ENCODE measurements around the gene DHRS3. TPM values are rescaled to one million over a fixed set of nuclear protein-coding genes. Genes with fewer than 3 reads are reported as not detected.
"Not testable (repeated sequence)": the region's sequence is repeated elsewhere in the genome, so short reads cannot be mapped to it uniquely, and the experiment has no call there.

DHRS3 gene

DNA sequence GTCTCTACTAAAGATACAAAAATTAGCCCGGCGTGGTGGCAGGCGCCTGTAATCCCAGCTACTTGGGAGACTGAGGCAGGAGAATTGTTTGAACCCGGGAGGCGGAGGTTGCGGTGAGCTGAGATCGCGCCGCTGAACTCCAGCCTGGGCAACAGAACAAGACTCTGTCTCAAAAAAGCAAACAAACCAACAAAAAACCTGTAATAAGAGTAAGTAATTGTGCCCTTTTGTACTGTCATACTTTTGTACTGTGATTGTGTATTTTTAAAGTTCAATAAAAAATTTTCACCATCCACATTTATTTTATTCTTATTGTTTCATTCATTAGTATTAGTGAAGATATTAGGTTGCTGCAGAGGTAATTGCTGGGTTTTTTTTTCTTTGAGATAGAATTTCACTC lies 95.2 kb downstream of the DHRS3 start:
- H3K9me3 ChIP-seq (replicated peaks; ENCODE audit: low read length); H3K36me3 ChIP-seq (ENCODE audit: insufficient read depth, low read length); H3K9ac ChIP-seq (ENCODE audit: low read depth, low read length); H3K4me1 ChIP-seq (ENCODE audit: control insufficient read depth, insufficient read depth, low read length); H3K4me3 ChIP-seq (ENCODE audit: low read length); H3K4me2 ChIP-seq (ENCODE audit: low read length): not testable (repeated sequence)
- H3K27me3 ChIP-seq (ENCODE audit: control insufficient read depth, insufficient read depth, low read length), result peaks cover 13% of the 10 kb centered on the region

DNA sequence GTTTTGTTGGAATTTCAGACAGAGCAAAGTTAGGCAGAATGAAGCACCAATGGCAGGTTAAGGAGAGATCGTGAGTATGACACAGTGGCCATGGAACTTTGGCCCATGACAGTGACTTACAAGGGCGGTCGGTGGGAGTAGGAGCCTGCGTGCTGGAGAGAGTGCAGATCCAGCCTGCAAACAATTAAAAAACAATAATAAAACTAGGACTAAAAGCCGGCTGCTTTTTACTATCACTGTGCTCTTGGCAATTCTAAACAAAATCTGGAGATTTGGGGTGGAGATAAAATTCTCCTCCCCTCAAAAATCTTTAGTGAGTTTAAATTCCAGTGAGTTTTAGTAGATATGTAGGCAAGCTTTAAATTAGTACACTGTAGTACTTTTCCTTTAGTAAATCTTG lies 96.9 kb downstream of the DHRS3 start:
- no peaks in the 10 kb centered on the region for H3K9me3 ChIP-seq (replicated peaks; ENCODE audit: low read length)
- H3K4me2 ChIP-seq (ENCODE audit: low read length), result no peak overlapping the region
- H3K27me3 ChIP-seq (ENCODE audit: control insufficient read depth, insufficient read depth, low read length), result peaks cover 13% of the 10 kb centered on the region
- no peak overlapping the region for H3K4me3 ChIP-seq (ENCODE audit: low read length)
- no peaks in the 10 kb centered on the region for H3K36me3 ChIP-seq (ENCODE audit: insufficient read depth, low read length)
- peaks cover 7% of the 10 kb centered on the region for H3K4me1 ChIP-seq (ENCODE audit: control insufficient read depth, insufficient read depth, low read length)
- H3K9ac ChIP-seq (ENCODE audit: low read depth, low read length), result no peak overlapping the region

DNA sequence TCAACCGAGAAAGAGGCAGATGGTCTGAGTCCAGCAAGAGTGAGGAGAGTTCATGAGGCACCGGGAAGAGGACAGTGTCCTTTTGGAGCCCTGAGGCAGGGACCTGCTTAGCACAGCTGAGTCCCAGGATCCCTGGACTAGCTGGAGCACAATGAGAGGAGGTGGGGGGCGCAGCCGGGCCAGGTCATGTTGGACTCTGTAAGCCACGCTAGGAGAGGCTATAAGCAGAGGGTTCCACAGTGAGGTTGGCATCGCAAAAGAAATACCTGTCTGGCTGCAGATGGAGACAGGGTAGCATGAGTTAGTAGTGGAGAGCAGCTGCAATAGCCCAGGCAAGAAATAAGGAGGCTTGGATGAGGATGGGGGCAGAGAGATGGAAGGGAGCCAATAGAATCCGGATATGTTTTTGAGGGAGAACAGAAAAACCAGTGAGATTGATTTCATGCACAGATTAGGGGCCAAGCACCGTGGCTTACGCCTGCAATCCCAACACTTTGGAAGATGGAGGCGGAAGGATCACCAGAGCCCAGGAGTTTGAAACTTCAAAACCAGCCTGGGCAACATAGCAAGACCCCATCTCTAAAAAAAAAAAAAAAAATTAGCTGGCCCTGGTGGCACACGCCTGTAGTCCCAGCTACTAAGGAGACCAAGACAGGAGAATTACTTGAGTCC lies 98.2 kb downstream of the DHRS3 start:
- Histone ChIP-seq H3K4me3 (ENCODE audit: low read length) (no peak overlapping the region), H3K27me3 (ENCODE audit: control insufficient read depth, insufficient read depth, low read length) (peaks cover 13% of the 10 kb centered on the region), H3K9ac (ENCODE audit: low read depth, low read length) (no peak overlapping the region)

DNA sequence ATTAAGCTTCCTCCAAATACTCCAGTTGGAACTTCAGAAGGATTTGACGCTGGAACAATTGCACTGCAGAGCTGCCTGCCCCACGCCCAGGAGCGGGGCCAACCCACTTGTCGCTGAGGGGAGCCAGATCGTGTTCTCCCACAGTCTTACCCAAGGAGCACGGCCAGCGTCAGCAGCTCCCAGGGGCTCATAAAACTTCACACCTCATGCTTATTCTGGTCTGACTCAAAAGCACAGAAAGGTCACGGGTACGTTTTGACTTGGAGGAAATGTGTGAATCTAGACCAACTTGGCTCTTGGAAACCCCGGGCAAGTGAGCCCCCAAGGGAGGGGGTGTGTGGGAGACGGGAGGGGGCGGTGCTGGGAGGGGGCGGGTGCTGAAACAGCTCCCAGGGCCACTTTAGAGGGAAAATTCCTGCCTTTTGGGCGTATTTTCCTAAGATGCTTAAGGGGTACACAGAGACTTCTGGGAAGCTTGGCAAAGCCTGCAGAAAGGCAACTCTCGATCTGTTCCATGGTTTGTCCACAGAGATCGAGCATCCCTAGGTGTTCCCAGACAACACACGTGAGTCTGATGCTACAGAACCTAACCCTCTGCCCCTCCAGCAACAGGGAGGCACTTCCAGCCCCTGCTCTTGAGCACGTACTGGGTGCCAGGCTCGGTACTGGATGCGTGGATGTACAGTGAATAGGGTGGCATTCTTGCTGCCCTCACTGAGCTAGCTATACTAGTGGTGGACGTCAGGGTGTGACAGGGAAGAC lies 98.9 kb downstream of the DHRS3 start:
- H3K4me1 ChIP-seq (ENCODE audit: control insufficient read depth, insufficient read depth, low read length), result peaks cover 7% of the 10 kb centered on the region
- no peak overlapping the region for H3K4me2 ChIP-seq (ENCODE audit: low read length)
- H3K9me3 ChIP-seq (replicated peaks; ENCODE audit: low read length), result no peaks in the 10 kb centered on the region
- no peaks in the 10 kb centered on the region for H3K36me3 ChIP-seq (ENCODE audit: insufficient read depth, low read length)
- no peak overlapping the region for H3K9ac ChIP-seq (ENCODE audit: low read depth, low read length)
- peaks cover 13% of the 10 kb centered on the region for H3K27me3 ChIP-seq (ENCODE audit: control insufficient read depth, insufficient read depth, low read length)
- no peak overlapping the region for H3K4me3 ChIP-seq (ENCODE audit: low read length)

More for the DNA sequence above, 98.2 kb downstream of the DHRS3 start:
- peaks cover 7% of the 10 kb centered on the region for H3K4me1 ChIP-seq (ENCODE audit: control insufficient read depth, insufficient read depth, low read length)
- H3K36me3 ChIP-seq (ENCODE audit: insufficient read depth, low read length), result no peaks in the 10 kb centered on the region
- no peak overlapping the region for H3K4me2 ChIP-seq (ENCODE audit: low read length)
- H3K9me3 ChIP-seq (replicated peaks; ENCODE audit: low read length), result no peaks in the 10 kb centered on the region

Small RNA genes within 50 kb of the gene (small RNA-seq; reads per million reads assigned to genes)
- not detected for gene MIR6730
- not detected for gene RNU6ATAC18P

All from skeletal muscle satellite cell (primary cell).